DMS 273 (cell line): ENCODE results near the gene COMT.

Experiments
- DNase-seq: peaks from one replicate; lab custom pipeline; 2025; ENCODE audit not compliant: unreplicated experiment; lab: John Stamatoyannopoulos, UW

Gene COMT

DNA sequence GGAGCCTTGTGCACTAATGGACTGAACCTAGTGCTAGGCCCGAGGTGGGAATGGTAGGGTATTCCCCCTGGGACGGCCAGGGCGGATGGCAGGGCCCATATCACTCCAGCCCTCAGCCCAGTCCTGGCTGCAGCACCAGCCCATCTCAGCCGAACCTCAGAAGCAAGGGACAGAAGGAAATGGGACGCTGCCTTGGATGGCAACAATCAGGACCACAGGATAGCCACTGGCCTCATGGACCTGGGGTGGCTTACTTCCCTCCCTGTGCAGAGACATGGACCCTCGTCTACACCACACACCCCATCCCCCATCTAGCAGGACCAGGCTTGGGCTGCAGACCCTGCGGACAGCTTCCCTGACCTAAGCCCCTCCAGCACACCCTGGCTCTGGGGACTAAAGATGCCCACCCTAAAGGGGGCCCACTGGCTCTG, 50.9 kb downstream of the COMT start:
- no peak for DNase-seq

DNA sequence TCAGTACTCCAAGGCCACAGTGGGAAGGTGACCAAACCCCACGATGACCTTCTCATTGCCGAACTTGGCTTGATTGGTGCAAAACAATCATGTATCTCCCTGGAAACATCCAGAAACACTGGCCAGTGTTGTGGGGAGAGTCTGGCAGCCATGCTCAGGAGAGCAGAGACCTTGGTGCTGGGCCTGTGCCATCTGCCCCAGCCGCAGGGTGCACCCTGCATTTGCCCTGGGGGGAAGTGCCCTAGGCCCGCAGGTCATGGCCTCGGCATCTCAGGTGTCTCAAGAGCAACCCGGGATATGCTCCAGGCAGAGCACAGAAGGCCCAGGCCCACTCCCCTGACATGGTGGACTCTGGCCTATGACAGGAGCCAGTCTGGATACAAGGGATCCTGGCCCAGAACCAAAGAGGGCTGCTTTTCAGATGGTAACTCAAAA, 51.4 kb downstream of the COMT start:
- no peak for DNase-seq

DNA sequence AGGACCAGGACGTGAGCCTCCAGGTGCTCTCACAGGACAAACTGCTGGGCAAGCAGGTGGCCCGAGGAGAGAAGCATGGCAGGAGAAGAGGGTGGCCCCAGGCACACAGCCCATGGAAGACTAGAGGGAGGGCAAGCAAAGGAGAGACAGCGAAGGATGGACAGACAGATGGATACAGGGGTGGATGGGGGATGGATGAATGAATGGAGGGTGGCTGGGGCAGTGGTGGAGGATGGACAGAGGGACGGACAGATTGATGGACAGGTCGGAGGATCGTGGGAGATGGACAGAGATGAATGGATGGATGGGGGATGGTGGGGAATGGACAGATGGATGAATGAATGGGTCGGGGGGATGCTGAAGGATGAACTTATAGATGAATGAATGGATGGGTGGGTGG, 52.4 kb downstream of the COMT start:
- no peak for DNase-seq

DNA sequence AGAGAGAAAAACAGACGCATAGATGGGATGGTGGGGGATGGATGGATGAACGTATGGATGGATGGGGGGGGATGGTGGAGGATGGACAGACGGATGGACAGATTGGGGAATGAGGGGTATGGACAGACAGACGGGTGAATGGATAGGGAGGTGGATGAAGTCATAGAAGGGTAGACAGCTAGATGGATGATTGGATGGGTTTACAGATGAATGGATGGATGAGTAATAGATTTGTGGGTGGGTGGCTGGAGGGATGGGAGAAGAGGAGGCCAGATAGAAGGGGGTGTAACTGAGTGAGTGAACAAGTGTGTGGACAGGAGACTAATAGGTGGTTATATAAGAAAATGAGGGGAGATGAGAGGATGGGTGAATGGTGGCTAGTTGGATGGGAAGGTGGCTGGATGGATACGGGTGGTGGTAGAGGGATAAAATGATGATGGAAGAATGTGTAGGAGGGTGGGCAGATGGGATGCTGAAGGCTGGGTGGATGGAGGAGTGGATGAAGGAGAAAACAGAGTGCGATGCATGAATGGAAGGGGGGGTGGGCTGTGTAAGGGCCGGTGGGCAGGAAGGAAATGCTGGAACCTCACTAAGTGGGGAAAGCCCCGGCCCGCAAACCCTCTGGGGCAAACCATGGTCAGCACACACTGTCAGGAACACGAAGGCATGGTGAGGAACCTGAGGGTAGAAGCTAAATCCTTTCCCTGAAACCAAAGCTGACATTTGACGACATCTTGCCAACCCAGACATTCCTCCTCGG, 53.5 kb downstream of the COMT start:
- DNase-seq = no peak

DNA sequence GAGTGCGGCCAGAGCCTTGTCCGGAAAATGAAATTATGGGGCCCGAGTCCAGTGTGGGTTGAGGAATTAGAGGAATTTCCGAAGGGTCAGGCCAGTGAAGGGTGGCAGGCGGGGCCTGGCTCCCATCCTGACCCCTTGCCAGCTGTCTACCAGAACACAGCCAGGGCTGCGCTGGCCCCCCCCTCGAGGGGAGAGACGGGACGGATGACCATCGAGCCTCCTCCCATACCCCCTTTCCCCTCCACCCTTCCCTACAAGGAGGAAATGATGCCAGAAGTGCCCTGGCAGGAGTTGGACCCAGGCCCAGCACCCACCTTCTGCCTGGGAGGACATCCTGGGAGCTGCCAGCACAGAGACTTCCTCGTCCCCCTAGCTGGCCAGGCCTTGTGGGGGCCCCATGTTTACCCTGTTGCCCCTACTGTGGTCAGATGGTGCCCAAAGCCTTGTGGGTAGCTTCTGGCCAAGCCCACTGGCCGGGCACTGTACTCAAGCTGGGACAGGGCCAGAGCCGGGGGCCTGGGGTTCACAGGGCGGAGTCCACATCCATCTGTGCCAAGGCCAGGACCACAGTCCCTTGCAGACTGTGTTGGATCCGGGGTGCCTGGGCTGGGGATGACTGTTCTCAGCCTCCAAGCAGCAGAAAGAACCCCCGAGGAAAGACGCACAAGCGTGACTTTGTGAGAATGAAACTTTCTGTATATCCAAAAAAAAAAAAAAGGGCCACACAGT, 54.2 kb downstream of the COMT start:
- no peak for DNase-seq

DNA sequence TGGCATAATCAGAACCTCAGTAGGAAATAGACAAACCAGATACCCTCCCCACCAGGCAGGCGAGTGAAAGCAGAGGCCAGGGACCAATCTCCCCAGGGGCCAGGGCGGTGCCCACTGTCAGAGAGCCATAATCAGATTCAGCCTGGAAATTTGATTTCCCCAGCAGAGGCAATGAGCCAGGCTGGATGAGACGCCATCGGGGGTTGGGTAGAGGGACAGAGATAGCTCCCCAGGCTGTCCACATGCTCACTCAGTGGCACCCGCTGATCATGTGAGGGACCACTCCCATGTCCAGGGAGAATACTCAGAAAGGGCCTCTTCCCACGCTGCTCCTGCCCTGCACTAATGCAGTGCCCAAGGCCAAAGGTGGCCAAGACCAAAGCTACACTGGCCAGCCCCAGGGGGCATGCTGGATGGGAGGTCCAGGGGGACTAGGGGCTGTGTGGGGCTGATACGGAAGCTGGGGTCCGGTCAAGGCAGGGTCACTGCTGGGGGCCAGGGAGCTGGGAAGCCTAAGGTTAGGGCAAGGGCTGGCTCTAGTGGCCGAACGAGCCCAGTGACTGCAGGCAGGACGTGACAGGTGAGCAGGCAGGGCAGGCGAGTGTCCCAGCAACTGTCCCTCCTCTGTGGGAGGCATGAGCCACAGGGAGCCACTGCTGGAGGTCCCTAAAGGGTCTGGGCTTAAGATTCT, 55.3 kb downstream of the COMT start:
- DNase-seq = no peak

DNA sequence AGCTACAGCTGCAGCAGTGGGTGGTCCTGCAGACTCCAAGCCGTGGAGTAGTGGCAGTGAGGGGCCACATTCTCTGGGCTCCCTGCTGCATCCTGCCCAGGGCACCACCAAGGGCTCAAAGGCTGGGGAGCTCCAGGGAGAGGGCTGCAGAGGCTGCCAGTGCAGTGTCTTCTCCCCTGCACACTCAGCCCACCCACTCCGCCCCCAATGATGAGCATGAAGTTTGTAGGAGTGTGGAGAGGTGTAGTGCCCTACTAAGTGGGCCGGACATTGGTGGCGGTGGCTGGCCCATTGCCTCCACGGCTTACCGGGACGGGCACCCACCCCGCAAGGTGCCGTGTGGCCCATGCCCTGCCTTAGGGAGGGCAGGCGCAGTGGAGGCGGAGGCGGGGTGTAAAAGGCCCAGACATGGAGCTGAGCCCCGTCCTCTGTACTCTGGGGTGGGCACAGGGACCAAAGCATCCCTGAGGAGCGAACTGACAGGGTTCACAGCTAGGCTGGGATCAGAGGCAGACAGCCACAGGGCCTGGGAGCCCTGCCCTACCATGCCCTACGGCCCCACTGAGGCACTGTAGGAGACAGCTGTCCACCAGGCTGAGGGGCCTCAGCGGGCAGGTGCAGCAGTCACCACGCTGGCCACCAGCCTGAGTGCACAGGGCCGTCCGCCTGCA, 56.1 kb downstream of the COMT start:
- no peak for DNase-seq

DNA sequence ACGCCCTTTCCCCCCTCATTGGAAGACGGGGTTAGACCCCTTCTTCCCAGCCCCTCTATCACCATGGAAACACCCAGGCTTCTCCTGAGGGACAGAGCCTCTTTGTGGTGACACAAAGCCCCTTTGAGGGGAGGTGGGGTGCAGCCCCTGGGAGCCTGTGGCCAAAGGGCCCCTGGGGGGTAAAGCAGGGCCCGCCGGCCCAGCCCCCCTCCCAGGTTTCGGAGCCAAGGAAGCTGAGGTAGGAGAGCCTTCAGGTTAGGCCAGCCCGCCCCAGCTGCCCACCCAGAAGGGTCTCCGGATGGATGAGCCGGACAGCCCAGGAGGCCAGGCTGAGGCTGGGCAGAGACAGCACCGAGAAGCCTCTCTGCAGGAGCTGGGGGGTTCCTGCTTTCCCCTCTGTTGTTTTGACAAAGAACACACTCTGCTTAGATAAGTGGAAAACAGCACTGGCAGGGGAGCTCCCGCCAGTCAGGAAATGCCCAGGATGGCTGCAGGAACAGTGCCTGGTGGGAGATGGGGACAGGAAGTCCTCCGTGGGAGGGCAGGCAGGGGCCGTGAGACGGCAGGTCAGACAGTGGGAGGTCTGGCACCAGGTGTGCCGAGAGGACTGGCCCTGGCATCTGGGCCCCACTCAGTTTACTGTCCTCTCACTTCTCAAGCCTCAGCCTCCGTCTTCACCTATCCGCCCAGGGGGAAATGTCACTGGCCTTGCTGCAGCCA, 56.8 kb downstream of the COMT start:
- DNase-seq = no peak

DNA sequence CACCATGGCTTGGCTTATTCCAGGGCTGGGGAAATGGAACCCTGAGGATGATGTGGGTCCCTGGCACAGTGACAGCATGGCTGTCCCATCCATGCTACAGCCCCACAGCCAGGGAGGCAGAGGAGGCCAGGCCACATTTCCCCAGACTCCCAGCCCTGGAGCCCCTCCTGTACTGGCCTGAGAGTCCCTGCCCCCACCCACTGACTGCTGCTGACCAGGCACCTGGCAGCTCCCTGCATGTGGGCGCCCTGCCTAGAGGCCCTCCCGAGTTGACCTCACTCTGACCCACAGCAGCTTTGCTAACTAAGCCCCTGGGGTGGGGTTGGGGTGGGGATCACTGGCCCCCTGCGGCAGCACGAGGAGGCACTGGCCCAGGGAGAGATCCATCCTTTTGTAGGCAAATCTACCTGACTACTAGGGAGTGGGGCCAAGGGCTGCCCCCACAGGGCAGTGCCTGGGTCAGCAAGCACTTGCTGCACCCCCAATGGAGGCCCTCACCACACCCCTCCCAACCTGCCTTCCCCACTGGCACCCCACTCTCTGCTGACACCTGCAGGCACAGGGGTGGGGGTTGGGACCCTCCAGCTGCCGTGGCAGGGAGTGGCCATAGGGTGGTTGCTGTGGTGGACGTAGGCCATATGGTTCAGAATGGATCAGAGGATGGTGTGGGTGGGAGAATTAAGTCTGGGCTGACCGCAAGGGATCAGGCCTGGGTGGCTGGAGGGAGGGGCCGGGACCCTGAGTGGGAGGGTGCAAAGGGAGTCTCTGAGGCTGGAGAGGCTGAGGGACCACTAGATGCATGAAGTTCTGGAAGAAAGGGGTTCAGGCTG, 57.6 kb downstream of the COMT start:
- DNase-seq = no peak

DNA sequence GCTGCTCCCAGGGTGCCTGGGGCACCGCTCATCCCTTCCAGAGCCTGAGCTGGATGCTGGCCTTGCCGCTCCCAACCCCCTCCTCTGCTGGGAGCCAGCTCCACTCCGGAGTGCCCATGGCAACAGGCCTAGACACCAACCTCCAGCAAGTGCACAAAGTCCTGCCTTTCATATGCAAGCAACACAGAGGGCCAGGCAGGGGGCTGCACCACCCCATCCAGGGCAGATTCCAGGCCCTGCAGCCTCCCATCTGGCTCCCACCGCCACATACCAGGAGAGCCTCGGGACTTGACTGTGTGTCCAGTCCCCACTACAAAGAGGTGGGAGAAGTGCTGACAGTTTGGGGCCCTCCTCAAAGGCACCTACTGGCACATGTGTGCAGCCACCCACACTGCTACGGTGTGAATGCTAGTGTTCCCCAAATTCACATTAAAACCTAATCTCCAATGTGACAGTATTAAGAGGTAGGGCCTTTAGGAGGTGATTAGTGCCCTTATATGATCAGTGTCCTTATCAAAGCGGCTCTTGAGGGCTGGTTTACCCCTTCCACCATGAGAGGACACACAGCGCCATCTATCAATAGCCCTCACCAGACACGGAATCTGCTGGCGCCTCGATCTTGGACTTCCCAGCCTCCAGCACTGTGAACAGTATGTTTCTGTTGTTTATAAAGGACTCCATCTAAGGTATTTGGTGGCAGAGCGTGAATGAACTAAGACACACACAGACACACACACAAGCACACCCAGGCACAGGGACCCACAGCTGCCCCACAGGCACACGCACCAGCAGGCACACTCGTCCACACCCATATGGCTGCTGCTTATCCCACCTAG, 58.9 kb downstream of the COMT start:
- no peak for DNase-seq

DNA sequence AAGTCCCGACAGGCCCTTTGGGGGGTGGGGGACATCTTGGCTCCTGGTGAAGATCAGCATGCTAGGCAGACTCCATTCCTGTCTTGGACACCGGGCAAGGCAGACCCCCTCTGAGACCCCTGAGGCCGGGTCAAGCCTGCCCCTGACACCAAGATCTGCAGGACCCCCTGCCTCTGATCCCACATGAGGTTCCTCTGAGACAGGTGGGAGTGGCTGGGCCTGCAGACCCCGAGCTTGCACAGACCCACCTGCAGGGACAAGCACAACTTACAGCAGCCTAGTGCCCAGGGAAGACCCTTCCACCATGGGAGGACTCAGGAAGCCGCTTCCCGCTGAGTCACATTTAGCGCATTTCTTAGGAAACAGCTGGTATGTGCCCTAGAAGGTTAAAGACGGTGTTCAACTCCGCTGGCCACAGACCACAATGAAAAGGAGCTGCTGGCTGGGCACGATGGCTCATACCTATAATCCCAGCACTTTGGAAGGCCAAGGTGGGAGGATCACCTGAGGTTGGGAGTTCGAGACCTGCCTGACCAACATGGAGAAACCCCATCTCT, 59.6 kb downstream of the COMT start:
- no peak for DNase-seq

GRCh38 chr22:20002128-20002527, 60.6 kb downstream of the COMT start:
- DNase-seq = no peak

DNA sequence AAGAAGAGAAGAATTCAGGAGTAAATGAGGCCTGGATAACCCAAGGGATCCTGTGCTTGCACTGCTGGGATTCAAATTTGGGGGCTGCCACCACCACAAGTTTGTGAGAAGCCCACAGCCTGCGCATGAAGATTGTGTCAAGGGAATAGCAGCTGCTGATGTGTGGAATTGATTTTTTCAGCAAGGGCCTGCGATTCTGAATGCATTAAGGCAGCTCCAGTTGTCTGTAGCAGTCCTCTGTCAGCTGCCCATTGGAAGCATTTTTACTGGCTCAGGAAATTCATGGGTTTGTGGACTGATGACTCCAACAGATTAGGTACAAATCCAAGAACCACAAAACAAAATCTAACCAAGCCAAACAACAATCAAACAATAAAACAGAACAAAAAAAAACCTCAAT, 61.1 kb downstream of the COMT start:
- no peak for DNase-seq

- no peak for DNase-seq
Measured at GRCh38 chr22:20003304-20003703, 61.7 kb downstream of the COMT start.

GRCh38 chr22:20004464-20004863, 62.9 kb downstream of the COMT start:
- no peak for DNase-seq

DNA sequence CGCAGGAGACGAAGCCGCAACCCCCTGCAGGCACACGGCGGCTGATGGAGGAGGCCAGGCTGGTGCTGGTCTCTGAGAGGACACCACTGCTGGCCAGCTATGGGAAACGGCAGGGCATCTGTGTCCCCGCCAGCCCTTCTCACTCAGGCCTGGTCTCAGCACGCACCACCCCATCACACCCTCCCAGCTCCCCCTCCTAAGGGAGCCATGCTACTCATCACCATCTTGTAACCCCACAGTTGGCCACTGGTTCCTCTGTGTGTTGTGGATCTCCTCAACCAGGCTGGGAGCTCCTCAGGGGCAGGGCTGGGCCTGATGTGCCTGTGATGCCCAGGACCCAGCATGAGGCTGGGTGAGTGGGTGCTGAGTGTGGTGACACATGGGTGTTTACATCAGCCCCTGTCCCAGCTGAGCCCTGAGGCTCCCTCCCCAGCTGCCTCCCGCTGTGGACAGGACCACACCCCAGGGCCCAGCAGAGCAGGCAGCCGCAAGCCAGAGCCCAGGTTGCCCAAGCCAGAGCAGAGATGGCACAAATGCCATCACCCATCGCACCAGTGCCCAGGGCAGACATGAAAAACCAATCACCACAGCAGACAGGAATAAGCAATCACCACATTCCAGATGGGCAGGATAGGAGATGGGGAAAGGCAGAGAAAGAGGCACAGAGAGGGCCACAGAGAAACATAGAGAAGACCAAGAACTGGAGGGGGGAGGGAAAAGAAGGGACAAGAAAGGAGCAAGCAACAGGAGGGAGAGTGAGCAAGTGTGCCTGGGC, 66.8 kb downstream of the COMT start:
- DNase-seq = no peak

DNA sequence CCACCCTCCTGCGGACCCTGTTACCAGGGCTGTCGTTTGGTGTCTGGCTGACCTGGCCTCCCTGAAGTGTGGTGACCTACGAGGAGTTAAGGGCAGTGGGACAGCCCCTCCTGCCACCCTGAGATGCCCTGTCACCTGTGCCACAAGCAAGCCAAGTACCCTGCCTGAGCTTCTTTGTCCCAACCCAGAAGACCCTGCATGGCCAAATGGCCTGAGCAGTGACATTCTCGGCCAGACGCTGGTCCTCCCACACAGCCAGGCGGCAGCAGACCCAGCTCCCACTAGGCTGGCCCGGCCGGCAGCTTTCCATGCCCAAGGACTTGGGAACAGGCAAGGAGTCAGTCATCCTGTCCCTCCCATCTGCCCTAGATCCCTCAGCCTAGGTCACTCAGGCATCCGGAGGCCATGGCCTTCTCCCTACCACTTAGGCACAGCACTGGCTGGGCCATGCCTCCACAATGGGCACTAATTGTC, 67.5 kb downstream of the COMT start:
- no peak for DNase-seq
